Ovary (tissue), 3 donors: ENCODE measurements around the gene MED27.

Experiments used
- CTCF ChIP-seq, 3 donors: fragments of 450-650 bp in 2 of 3; fragments of 200-600 bp in 1 of 3; IDR thresholded peaks; one replicate each; pipeline versions ENCODE4 v1.5.1 to v1.8.0; 2016 to 2022; ENCODE audit warnings: antibody characterized with exemption in 3 of 3, mild to moderate bottlenecking in 1 of 3
- POLR2A ChIP-seq: fragments of 450-650 bp; IDR thresholded peaks from one replicate; pipeline ENCODE4 v1.6.1; 2017; ENCODE audit warnings: antibody characterized with exemption, mild to moderate bottlenecking, moderate library complexity
- donor health status: DM: no; HTN: no; CAD: no.

GRCh38 chr9:131812116-131812790, 267.4 kb downstream of the MED27 start:
- TF ChIP-seq CTCF (IDR thresholded peaks at IDR 0.05): no peak
- TF ChIP-seq POLR2A: no peak
